ENCODE results near the gene KIAA1958.
"Not testable (repeated sequence)": the region's sequence is repeated elsewhere in the genome, so short reads cannot be mapped to it uniquely, and the experiment has no call there.

The KIAA1958 gene

GRCh38 chr9:112663681-112664080 lies 177.1 kb downstream of the KIAA1958 start:
- DNase-seq (ENCODE audit: low read depth), result no peak

GRCh38 chr9:112664531-112664930 lies 177.9 kb downstream of the KIAA1958 start:
- DNase-seq (ENCODE audit: low read depth), result peak; percentile 6

GRCh38 chr9:112665347-112665746 lies 178.7 kb downstream of the KIAA1958 start:
- peak; percentile 20 for DNase-seq (ENCODE audit: low read depth)

GRCh38 chr9:112669326-112669725 lies 182.7 kb downstream of the KIAA1958 start:
- no peak for DNase-seq (ENCODE audit: low read depth)

- DNase-seq (ENCODE audit: low read depth), result no peak
Measured at GRCh38 chr9:112670991-112671625, 184.5 kb downstream of the KIAA1958 start.

- not testable (repeated sequence) for DNase-seq (ENCODE audit: low read depth)
Measured at GRCh38 chr9:112673221-112673620, 186.6 kb downstream of the KIAA1958 start.

GRCh38 chr9:112677040-112677439 lies 190.4 kb downstream of the KIAA1958 start:
- no peak for DNase-seq (ENCODE audit: low read depth)

GRCh38 chr9:112680731-112681402 lies 194.2 kb downstream of the KIAA1958 start:
- DNase-seq (ENCODE audit: low read depth), result no peak

- no peak for DNase-seq (ENCODE audit: low read depth)
Measured at GRCh38 chr9:112689161-112689740, 202.6 kb downstream of the KIAA1958 start.

GRCh38 chr9:112694706-112695555 lies 208.3 kb downstream of the KIAA1958 start:
- no peak for DNase-seq (ENCODE audit: low read depth)

GRCh38 chr9:112696461-112696860 lies 209.8 kb downstream of the KIAA1958 start:
- no peak for DNase-seq (ENCODE audit: low read depth)

- DNase-seq (ENCODE audit: low read depth), result no peak
Measured at GRCh38 chr9:112699230-112699629, 212.6 kb downstream of the KIAA1958 start.

- no peak for DNase-seq (ENCODE audit: low read depth)
Measured at GRCh38 chr9:112700085-112700484, 213.5 kb downstream of the KIAA1958 start.

GRCh38 chr9:112703304-112703703 lies 216.7 kb downstream of the KIAA1958 start:
- DNase-seq (ENCODE audit: low read depth), result no peak

- no peak for DNase-seq (ENCODE audit: low read depth)
Measured at GRCh38 chr9:112705768-112706427, 219.3 kb downstream of the KIAA1958 start.

GRCh38 chr9:112711050-112711689 lies 224.5 kb downstream of the KIAA1958 start:
- DNase-seq (ENCODE audit: low read depth), result peak; percentile 37

- no peak for DNase-seq (ENCODE audit: low read depth)
Measured at GRCh38 chr9:112712678-112713077, 226.1 kb downstream of the KIAA1958 start.

GRCh38 chr9:112717661-112718331 lies 231.2 kb downstream of the KIAA1958 start, which contains the start of gene INIP:
Gene INIP, minus strand, starts transcription at chr9:112718117. Its CDS starts 1,632 bp downstream, at chr9:112716485.
- peak; percentile 91 for DNase-seq (ENCODE audit: low read depth)

All from stromal cell of bone marrow (primary cell).